A673 (cell line): Measurements from ENCODE around the gene KIF3A. TPM values are rescaled to one million over a fixed set of nuclear protein-coding genes. Genes with fewer than 3 reads are reported as not detected.

Experiments
- BruUV-seq: library from RNA; stranded (reverse); fragments of 400-500 nt; replicated peaks from 2 replicates; lab custom pipeline; 2021; lab: Mats Ljungman, UMichigan
- CTCF ChIA-PET: fragments of 300-600 bp; sonication (Branson Sonifier 250); formaldehyde crosslinking; loops from one replicate; lab custom pipeline; 2022; ENCODE audit warnings: antibody characterized with exemption; lab: Charles Lee
- POLR2A ChIA-PET: fragments of 300-600 bp; sonication (Branson Sonifier 250); formaldehyde crosslinking; loops from one replicate; lab custom pipeline; 2022; ENCODE audit warnings: antibody characterized with exemption; ENCODE audit not compliant: low non-redundant PET; lab: Charles Lee
- DNase-seq: peaks from one replicate; pipeline ENCODE4 v3.0.0-alpha.2; 2015; ENCODE audit warnings: low spot score
- H3K27ac ChIP-seq: fragments of 200-600 bp; sonication (generic); 2 replicates; pipeline ENCODE4 v1.5.1; 2016; ENCODE audit warnings: mixed run types, low read depth, mild to moderate bottlenecking, mixed read lengths, antibody characterized with exemption, low read length; ENCODE audit not compliant: poor library complexity, severe bottlenecking
- H3K27me3 ChIP-seq: fragments of 200-600 bp; sonication (generic); replicated peaks from 2 replicates; pipeline ENCODE4 v1.6.1; 2017; ENCODE audit warnings: mixed run types, low read depth, mild to moderate bottlenecking, mixed read lengths, antibody characterized with exemption, low read length; ENCODE audit not compliant: insufficient read depth, poor library complexity
- H3K36me3 ChIP-seq: fragments of 200-600 bp; sonication (generic); 2 replicates; pipeline ENCODE4 v1.6.1; 2016; ENCODE audit warnings: mixed run types, mild to moderate bottlenecking, mixed read lengths, antibody characterized with exemption, low read length; ENCODE audit not compliant: insufficient read depth, poor library complexity, severe bottlenecking
- H3K4me1 ChIP-seq: fragments of 200-600 bp; sonication (generic); 2 replicates; pipeline ENCODE4 v1.6.1; 2017; ENCODE audit warnings: mixed run types, mild to moderate bottlenecking, mixed read lengths, antibody characterized with exemption, low read length; ENCODE audit not compliant: insufficient read depth, poor library complexity, severe bottlenecking
- H3K4me3 ChIP-seq: fragments of 200-600 bp; sonication (generic); 2 replicates; pipeline ENCODE4 v1.5.1; 2016; ENCODE audit warnings: low read depth, mixed run types, mild to moderate bottlenecking, mixed read lengths, low read length; ENCODE audit not compliant: poor library complexity, severe bottlenecking
- H3K9me3 ChIP-seq: fragments of 200-600 bp; sonication (generic); 2 replicates; pipeline ENCODE4 v1.6.1; 2016; ENCODE audit warnings: mixed run types, low read depth, mild to moderate bottlenecking, mixed read lengths, antibody characterized with exemption, low read length; ENCODE audit not compliant: poor library complexity, severe bottlenecking
- EZH2 ChIP-seq: fragments of 200-600 bp; sonication (generic); IDR thresholded peaks from 2 replicates; pipeline ENCODE4 v1.6.1; 2017; ENCODE audit warnings: borderline replicate concordance, low read depth, mild to moderate bottlenecking, mixed read lengths, antibody characterized with exemption, low read length; ENCODE audit not compliant: poor library complexity, severe bottlenecking
- intact Hi-C: fragments of 100-400 bp; cut with micrococcal nuclease; formaldehyde crosslinking; loops from one replicate; pipeline ENCODE4 v1.10.0; 2022; ENCODE audit not compliant: unreplicated experiment
- total RNA-seq: library from RNA; stranded (reverse); gene quantifications from 2 replicates; pipeline ENCODE4 v1.2.3, GENCODE V29; 2021
- TF ChIP-seq, protein P1 (sequence below): fragments of 300-800, 200-600 bp; sonication (generic); conservative IDR thresholded peaks from 2 replicates; pipeline ENCODE4 v1.5.1; 2017; ENCODE audit warnings: low read depth, mild to moderate bottlenecking, antibody characterized with exemption, low read length, moderate library complexity, mixed read lengths

KIF3A gene
- total RNA-seq, 1 experiment from 2014 or later, result 19.1 TPM

GRCh38 chr5:132687995-132688394 is 49.4 kb downstream of the KIF3A start:
- no TSS peak for BruUV-seq
- no peak overlapping the region for H3K27ac ChIP-seq
- no peaks in the 10 kb centered on the region for H3K36me3 ChIP-seq
- intact Hi-C loops, result no loop called here
- H3K27me3 ChIP-seq, result no peaks in the 10 kb centered on the region
- ChIA-PET CTCF (no interaction called here), POLR2A (interaction anchor here (0.5 kb wide), 1 partner anchor 319 kb away, joined by 11 read pairs; the partner anchor contains the start of gene SLC22A5)
- no peaks in the 10 kb centered on the region for H3K4me1 ChIP-seq
- DNase-seq, result no peak
- H3K9me3 ChIP-seq, result no peaks in the 10 kb centered on the region
- TF ChIP-seq EZH2, result no peak
- TF ChIP-seq, protein P1, sequence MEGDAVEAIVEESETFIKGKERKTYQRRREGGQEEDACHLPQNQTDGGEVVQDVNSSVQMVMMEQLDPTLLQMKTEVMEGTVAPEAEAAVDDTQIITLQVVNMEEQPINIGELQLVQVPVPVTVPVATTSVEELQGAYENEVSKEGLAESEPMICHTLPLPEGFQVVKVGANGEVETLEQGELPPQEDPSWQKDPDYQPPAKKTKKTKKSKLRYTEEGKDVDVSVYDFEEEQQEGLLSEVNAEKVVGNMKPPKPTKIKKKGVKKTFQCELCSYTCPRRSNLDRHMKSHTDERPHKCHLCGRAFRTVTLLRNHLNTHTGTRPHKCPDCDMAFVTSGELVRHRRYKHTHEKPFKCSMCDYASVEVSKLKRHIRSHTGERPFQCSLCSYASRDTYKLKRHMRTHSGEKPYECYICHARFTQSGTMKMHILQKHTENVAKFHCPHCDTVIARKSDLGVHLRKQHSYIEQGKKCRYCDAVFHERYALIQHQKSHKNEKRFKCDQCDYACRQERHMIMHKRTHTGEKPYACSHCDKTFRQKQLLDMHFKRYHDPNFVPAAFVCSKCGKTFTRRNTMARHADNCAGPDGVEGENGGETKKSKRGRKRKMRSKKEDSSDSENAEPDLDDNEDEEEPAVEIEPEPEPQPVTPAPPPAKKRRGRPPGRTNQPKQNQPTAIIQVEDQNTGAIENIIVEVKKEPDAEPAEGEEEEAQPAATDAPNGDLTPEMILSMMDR, result no peak
- H3K4me3 ChIP-seq, result no peak overlapping the region

GRCh38 chr5:132686193-132686592 is 51.2 kb downstream of the KIF3A start:
- Histone ChIP-seq H3K27ac (no peak overlapping the region), H3K9me3 (no peaks in the 10 kb centered on the region), H3K4me3 (no peak overlapping the region), H3K27me3 (no peaks in the 10 kb centered on the region), H3K4me1 (no peaks in the 10 kb centered on the region), H3K36me3 (no peaks in the 10 kb centered on the region)
- intact Hi-C loops, result no loop called here
- no peak for TF ChIP-seq EZH2
- TF ChIP-seq, protein P1, result no peak
- BruUV-seq, result no TSS peak
- ChIA-PET CTCF (interaction anchor here (0.7 kb wide), 1 partner anchor 297 kb away, joined by 4 read pairs; no protein-coding TSS in a partner anchor), POLR2A (no interaction called here)
- no peak for DNase-seq

DNA sequence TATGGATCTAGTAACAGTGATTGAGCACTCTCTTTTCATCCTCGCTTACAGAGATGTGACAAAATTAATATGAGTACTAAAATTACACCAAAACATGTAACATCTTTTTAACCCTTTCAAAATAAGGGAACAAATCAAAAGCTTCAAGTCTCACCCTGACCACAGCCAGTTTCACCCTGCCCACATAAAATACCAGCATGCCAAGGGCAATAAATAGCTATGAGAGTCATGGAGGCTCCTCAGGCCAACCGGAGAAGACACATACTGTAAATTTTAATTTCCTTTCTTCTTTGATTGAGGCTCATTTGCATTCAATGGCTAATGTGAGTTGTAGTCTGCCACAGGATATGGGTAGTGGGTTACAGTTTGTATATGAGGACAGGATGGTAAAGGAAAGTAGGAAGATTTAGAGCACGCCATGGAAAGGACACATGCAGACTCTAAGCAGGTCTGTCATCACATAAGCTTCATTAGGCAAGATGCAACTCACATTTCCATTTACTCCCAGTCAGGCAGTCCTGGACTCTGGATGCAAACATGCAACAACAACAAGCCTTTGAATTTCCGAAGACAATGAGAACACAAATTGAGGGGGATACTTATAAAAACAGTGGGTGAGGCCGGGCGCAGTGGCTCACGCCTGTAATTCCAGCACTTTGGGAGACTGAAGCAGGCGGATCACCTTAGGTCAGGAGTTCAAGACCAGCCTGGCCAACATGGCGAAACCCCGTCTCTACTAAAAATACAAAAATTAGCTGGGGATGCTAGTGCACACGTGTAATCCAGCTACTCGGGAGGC is 52.2 kb downstream of the KIF3A start:
- H3K27ac ChIP-seq, result no peak overlapping the region
- no TSS peak for BruUV-seq
- no peaks in the 10 kb centered on the region for H3K9me3 ChIP-seq
- H3K36me3 ChIP-seq, result no peaks in the 10 kb centered on the region
- H3K4me1 ChIP-seq, result no peaks in the 10 kb centered on the region
- POLR2A ChIA-PET, result no interaction called here
- DNase-seq, result no peak
- intact Hi-C loops, result no loop called here
- H3K4me3 ChIP-seq, result no peak overlapping the region
- TF ChIP-seq, protein P1, result no peak
- TF ChIP-seq EZH2, result no peak
- no peaks in the 10 kb centered on the region for H3K27me3 ChIP-seq
- CTCF ChIA-PET, result no interaction called here
